ENCODE measurements around the gene KCNV2. TPM values are rescaled to one million over a fixed set of nuclear protein-coding genes. Genes with fewer than 3 reads are reported as not detected.

KCNV2 gene
- total RNA-seq, 4 donors from 2014 or later: not detected

GRCh38 chr9:2755285-2755684 lies 38.0 kb downstream of the KCNV2 start:
- no peaks in the 10 kb centered on the region for H3K4me1 ChIP-seq
- H3K27me3 ChIP-seq: no peaks in the 10 kb centered on the region
- intact Hi-C loops (cut with DNase I): no loop called here
- 94 to 98% methylated on average over 1 of the region's 1 CpG for WGBS, 2 donors
- no peak for DNase-seq
- no peaks in the 10 kb centered on the region for H3K36me3 ChIP-seq
- H3K9me3 ChIP-seq: no peaks in the 10 kb centered on the region
- TF ChIP-seq POLR2A (IDR thresholded peaks at IDR 0.05): no peak
- TF ChIP-seq, protein P1, sequence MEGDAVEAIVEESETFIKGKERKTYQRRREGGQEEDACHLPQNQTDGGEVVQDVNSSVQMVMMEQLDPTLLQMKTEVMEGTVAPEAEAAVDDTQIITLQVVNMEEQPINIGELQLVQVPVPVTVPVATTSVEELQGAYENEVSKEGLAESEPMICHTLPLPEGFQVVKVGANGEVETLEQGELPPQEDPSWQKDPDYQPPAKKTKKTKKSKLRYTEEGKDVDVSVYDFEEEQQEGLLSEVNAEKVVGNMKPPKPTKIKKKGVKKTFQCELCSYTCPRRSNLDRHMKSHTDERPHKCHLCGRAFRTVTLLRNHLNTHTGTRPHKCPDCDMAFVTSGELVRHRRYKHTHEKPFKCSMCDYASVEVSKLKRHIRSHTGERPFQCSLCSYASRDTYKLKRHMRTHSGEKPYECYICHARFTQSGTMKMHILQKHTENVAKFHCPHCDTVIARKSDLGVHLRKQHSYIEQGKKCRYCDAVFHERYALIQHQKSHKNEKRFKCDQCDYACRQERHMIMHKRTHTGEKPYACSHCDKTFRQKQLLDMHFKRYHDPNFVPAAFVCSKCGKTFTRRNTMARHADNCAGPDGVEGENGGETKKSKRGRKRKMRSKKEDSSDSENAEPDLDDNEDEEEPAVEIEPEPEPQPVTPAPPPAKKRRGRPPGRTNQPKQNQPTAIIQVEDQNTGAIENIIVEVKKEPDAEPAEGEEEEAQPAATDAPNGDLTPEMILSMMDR (IDR thresholded peaks at IDR 0.05): no peak
- no peak overlapping the region for H3K27ac ChIP-seq
- H3K4me3 ChIP-seq (replicated peaks in 1 of 3): no peak overlapping the region

DNA sequence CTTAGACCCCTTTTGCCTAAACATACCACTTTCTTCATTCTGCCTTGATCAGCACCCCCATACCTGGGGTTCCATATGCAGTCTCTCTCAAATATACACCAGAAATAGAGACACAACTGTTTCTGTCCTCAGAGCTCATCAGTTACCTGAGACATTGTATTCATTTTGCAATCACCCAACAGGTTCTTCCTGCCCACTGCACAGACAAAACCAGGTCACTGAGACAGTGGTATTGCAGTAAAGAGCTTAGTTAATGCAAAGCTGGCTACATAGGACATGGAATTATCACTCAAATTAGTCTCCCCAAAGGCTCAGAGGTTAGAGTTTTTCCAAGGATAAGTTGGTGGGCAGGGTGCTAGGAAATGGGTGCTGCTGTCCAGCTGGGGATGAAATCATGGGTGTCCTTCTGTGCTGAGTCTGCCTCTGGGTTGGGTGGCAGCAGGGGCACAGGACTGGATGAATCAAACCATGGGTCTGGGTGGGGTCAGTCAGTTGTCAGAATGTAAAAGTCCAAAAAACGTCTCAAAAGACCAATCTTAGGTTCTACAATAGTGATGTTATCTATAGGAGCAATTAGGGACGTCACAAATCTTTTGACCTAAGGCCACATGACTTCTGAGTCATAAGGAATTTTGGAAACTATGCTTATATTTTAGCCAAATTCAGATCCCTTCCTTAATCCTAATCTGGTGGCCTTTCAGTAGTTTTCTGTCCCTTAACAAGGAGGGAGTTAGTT lies 41.0 kb downstream of the KCNV2 start:
- intact Hi-C loops (cut with DNase I): no loop called here
- Histone ChIP-seq H3K27ac (no peak overlapping the region), H3K9me3 (no peaks in the 10 kb centered on the region), H3K4me1 (no peaks in the 10 kb centered on the region), H3K4me3 (replicated peaks in 1 of 3) (no peak overlapping the region), H3K27me3 (no peaks in the 10 kb centered on the region), H3K36me3 (no peaks in the 10 kb centered on the region)
- no peak for TF ChIP-seq POLR2A (IDR thresholded peaks at IDR 0.05)
- TF ChIP-seq, protein P1 (IDR thresholded peaks at IDR 0.05): no peak
- DNase-seq: no peak
- 82 to 83% methylated on average over 2 of the region's 2 CpGs for WGBS, 2 donors

- Histone ChIP-seq H3K27ac (no peak overlapping the region), H3K36me3 (no peaks in the 10 kb centered on the region)
- intact Hi-C loops (cut with DNase I): no loop called here
Measured at GRCh38 chr9:2758898-2759510, 41.7 kb downstream of the KCNV2 start.

GRCh38 chr9:2761424-2761823 lies 44.1 kb downstream of the KCNV2 start:
- no peaks in the 10 kb centered on the region for H3K36me3 ChIP-seq
- no peaks in the 10 kb centered on the region for H3K4me1 ChIP-seq
- no peak overlapping the region for H3K27ac ChIP-seq
- 86 to 91% methylated on average over 4 of the region's 4 CpGs for WGBS, 2 donors
- DNase-seq: no peak
- no peaks in the 10 kb centered on the region for H3K27me3 ChIP-seq
- no peaks in the 10 kb centered on the region for H3K9me3 ChIP-seq
- intact Hi-C loops (cut with DNase I): no loop called here
- TF ChIP-seq POLR2A (IDR thresholded peaks at IDR 0.05): no peak
- TF ChIP-seq, protein P1 (IDR thresholded peaks at IDR 0.05): no peak
- no peak overlapping the region for H3K4me3 ChIP-seq (replicated peaks in 1 of 3)

More at GRCh38 chr9:2758898-2759510, 41.7 kb downstream of the KCNV2 start:
- no peak overlapping the region for H3K4me3 ChIP-seq (replicated peaks in 1 of 3)
- DNase-seq: no peak
- H3K27me3 ChIP-seq: no peaks in the 10 kb centered on the region
- H3K9me3 ChIP-seq: no peaks in the 10 kb centered on the region
- WGBS, 2 donors: 0 to 44% methylated on average over 1 of the region's 1 CpG
- TF ChIP-seq, protein P1 (IDR thresholded peaks at IDR 0.05): no peak
- no peak for TF ChIP-seq POLR2A (IDR thresholded peaks at IDR 0.05)
- H3K4me1 ChIP-seq: no peaks in the 10 kb centered on the region

GRCh38 chr9:2764353-2764752 lies 47.0 kb downstream of the KCNV2 start:
- Histone ChIP-seq H3K9me3 (no peaks in the 10 kb centered on the region), H3K36me3 (no peaks in the 10 kb centered on the region), H3K4me3 (replicated peaks in 1 of 3) (no peak overlapping the region), H3K4me1 (no peaks in the 10 kb centered on the region), H3K27me3 (no peaks in the 10 kb centered on the region), H3K27ac (no peak overlapping the region)
- DNase-seq: no peak
- TF ChIP-seq, protein P1 (IDR thresholded peaks at IDR 0.05): no peak
- TF ChIP-seq POLR2A (IDR thresholded peaks at IDR 0.05): no peak
- 93% methylated on average over 4 of the region's 4 CpGs for WGBS, 2 donors
- intact Hi-C loops (cut with DNase I): no loop called here
